KMS-11 (cell line): ENCODE results near the gene CTSD.

Source experiments
- H2AFZ ChIP-seq: fragments of 200-600 bp; sonication (generic); 2 replicates; pipeline ENCODE4 v1.6.1; 2016; ENCODE audit warnings: antibody characterized with exemption, mixed run types, low read depth
- H3K27ac ChIP-seq: fragments of 200-600 bp; sonication (generic); 2 replicates; pipeline ENCODE4 v1.6.1; 2016; ENCODE audit warnings: mild to moderate bottlenecking, mixed run types
- H3K27me3 ChIP-seq: fragments of 200-600 bp; sonication (generic); 2 replicates; pipeline ENCODE4 v1.6.1; 2017; ENCODE audit warnings: mild to moderate bottlenecking, low read depth, mixed run types, moderate library complexity; ENCODE audit not compliant: insufficient read depth
- H3K36me3 ChIP-seq: fragments of 200-600 bp; sonication (generic); 2 replicates; pipeline ENCODE4 v1.6.1; 2017; ENCODE audit warnings: mild to moderate bottlenecking, mixed run types; ENCODE audit not compliant: insufficient read depth
- H3K4me1 ChIP-seq: fragments of 200-600 bp; sonication (generic); 2 replicates; pipeline ENCODE4 v1.6.1; 2016; ENCODE audit warnings: mild to moderate bottlenecking, low read depth, mixed run types; ENCODE audit not compliant: poor library complexity, severe bottlenecking
- H3K4me2 ChIP-seq: fragments of 200-600 bp; sonication (generic); 2 replicates; pipeline ENCODE4 v1.7.0; 2016; ENCODE audit warnings: mild to moderate bottlenecking, mixed run types
- H3K4me3 ChIP-seq: fragments of 200-600 bp; sonication (generic); IDR thresholded peaks from 2 replicates; pipeline ENCODE4 v1.6.1; 2017; ENCODE audit warnings: low read depth, low read length, mixed read lengths; ENCODE audit not compliant: insufficient read depth
- H3K79me2 ChIP-seq: fragments of 200-600 bp; sonication (generic); 2 replicates; pipeline ENCODE4 v1.6.1; 2016; ENCODE audit warnings: low read depth, mixed run types; ENCODE audit not compliant: insufficient read depth
- H3K9ac ChIP-seq: fragments of 200-600 bp; sonication (generic); 2 replicates; pipeline ENCODE4 v1.6.1; 2016; ENCODE audit warnings: mild to moderate bottlenecking, mixed run types
- H4K20me1 ChIP-seq: fragments of 200-600 bp; sonication (generic); 2 replicates; pipeline ENCODE4 v1.6.1; 2016; ENCODE audit warnings: mild to moderate bottlenecking, mixed run types; ENCODE audit not compliant: insufficient read depth
- CTCF ChIP-seq: fragments of 200-600 bp; sonication (generic); conservative IDR thresholded peaks from 2 replicates; pipeline ENCODE4 v1.6.1; 2017; ENCODE audit warnings: low read depth, mild to moderate bottlenecking, antibody characterized with exemption, low read length, moderate library complexity, mixed read lengths

The CTSD gene

DNA sequence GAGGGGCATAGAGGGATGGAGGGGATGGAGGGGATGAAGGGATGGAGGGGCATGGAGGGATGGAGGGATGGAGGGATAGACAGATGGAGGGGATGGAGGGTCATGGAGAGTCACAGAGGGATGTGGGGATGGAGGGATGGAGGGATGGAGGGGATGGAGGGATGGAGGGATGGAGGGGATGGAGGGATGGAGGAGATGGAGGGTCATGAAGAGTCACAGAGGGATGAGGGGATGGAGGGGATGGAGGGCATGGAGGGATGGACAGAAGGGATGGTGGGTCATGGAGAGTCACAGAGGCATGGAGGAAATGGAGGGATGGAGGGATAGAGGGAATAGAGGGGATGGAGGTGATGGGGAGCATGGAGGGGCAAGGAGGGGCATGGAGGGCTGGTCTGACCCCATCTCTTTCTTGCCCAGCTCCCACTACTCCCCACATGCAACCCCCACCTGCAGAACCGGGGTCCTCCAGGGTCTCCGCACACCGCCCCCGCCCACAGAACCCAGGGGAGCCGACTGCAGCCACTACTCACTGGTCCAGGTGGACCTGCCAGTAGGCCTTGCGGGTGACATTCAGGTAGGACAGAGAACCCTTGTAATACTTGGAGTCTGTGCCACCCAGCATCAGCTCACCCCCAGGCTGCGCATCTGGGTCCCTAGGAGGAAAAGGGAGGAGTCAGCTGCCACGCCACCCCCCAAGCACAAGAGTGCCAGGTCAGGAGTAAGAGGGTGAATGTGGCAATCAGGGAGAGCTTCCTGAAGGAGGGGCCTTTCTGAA, 9.2 kb downstream of the CTSD start:
- H4K20me1 ChIP-seq = no peaks in the 10 kb centered on the region
- no peak overlapping the region for H3K9ac ChIP-seq
- H3K27ac ChIP-seq = no peak overlapping the region
- peaks cover 8% of the 10 kb centered on the region; the same call in 1 of the 2 replicates for H3K27me3 ChIP-seq
- H3K4me3 ChIP-seq = no peak overlapping the region
- H2AFZ ChIP-seq = no peak overlapping the region
- no peaks in the 10 kb centered on the region for H3K4me1 ChIP-seq
- H3K36me3 ChIP-seq = no peaks in the 10 kb centered on the region
- H3K4me2 ChIP-seq = no peak overlapping the region
- H3K79me2 ChIP-seq = no peaks in the 10 kb centered on the region
- TF ChIP-seq CTCF = no peak

DNA sequence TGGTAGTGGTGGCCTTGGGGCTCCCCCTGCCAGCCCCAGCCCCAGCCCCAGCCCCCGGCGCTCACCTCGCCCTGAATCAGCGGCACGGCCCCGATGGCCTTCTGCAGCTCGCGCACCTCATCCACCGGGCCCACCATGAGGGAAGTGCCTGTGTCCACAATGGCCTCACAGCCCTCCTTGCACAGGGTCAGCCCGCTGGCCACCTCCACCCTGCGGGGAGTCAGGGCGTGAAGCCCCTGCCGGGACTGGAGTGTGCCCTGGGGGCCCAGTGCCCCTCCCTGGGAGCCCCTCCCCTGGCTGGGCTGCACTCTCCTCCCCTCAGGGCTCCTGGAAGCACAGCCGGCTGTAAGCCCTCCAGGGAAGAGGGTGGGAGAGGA, 9.8 kb downstream of the CTSD start:
- H3K4me3 ChIP-seq = no peak overlapping the region
- H3K36me3 ChIP-seq = no peaks in the 10 kb centered on the region
- no peak for TF ChIP-seq CTCF
- H3K79me2 ChIP-seq = no peaks in the 10 kb centered on the region
- H3K27me3 ChIP-seq = peaks cover 8% of the 10 kb centered on the region; the same call in 1 of the 2 replicates
- no peak overlapping the region for H2AFZ ChIP-seq
- H3K4me1 ChIP-seq = no peaks in the 10 kb centered on the region
- H3K9ac ChIP-seq = no peak overlapping the region
- H4K20me1 ChIP-seq = no peaks in the 10 kb centered on the region
- H3K27ac ChIP-seq = no peak overlapping the region
- no peak overlapping the region for H3K4me2 ChIP-seq

DNA sequence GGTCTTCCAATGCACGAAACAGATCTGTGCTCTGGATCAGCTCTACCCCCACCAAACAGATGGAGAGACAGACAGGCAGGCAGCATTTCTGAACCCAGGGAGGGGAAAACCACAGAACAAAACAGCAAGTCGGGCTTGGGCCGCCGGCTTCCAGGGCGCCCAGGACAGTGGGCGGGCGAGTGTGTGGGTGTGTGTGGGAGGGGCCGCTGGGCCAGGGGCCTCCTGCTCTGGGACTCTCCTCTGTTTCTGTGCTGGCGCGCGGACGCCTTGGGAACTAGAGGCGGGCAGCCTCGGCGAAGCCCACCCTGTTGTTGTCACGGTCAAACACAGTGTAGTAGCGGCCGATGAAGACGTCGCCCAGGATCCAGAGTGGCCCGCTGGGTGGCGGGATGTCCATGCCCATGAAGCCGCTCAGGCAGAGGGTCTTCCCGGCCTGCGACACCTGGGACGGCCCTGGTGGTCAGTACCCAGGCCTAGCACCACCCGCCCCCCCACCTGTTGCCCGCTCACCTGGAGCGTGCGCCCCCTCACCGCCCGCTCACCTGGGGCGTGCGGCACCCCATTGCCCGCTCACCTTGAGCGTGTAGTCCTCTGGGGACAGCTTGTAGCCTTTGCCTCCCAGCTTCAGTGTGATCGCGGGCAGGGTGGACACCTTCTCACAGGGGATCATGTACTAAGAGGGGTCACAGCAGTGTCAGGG, 10.3 kb downstream of the CTSD start:
- no peak for TF ChIP-seq CTCF
- H4K20me1 ChIP-seq = no peaks in the 10 kb centered on the region
- no peaks in the 10 kb centered on the region for H3K36me3 ChIP-seq
- H3K9ac ChIP-seq = no peak overlapping the region
- no peak overlapping the region for H2AFZ ChIP-seq
- H3K4me3 ChIP-seq = no peak overlapping the region
- H3K27ac ChIP-seq = no peak overlapping the region
- peaks cover 8% of the 10 kb centered on the region; the same call in 1 of the 2 replicates for H3K27me3 ChIP-seq
- H3K4me2 ChIP-seq = no peak overlapping the region
- H3K4me1 ChIP-seq = no peaks in the 10 kb centered on the region
- H3K79me2 ChIP-seq = no peaks in the 10 kb centered on the region

GRCh38 chr11:1752907-1753228, 10.9 kb downstream of the CTSD start:
- Histone ChIP-seq H3K27me3 (peaks cover 8% of the 10 kb centered on the region; the same call in 1 of the 2 replicates), H3K27ac (no peak overlapping the region)
- no peak for TF ChIP-seq CTCF

More at GRCh38 chr11:1752907-1753228, 10.9 kb downstream of the CTSD start:
- Histone ChIP-seq H3K79me2 (no peaks in the 10 kb centered on the region), H2AFZ (no peak overlapping the region), H3K4me1 (no peaks in the 10 kb centered on the region), H3K4me3 (no peak overlapping the region), H3K9ac (no peak overlapping the region), H3K36me3 (no peaks in the 10 kb centered on the region), H4K20me1 (no peaks in the 10 kb centered on the region), H3K4me2 (no peak overlapping the region)
